CD14-positive monocyte (primary cell): Measurements from ENCODE around the gene TSNAX. TPM values are rescaled to one million over a fixed set of nuclear protein-coding genes. Genes with fewer than 3 reads are reported as not detected.

ENCODE experiments used
- DNase-seq, 3 donors: peaks; one replicate each; pipeline ENCODE4 v3.0.0-alpha.2; 2011 to 2022
- H2AFZ ChIP-seq: 2 replicates; pipeline ENCODE4 v1.6.0; 2012; ENCODE audit warnings: mild to moderate bottlenecking, low read depth, low read length, inconsistent platforms; ENCODE audit not compliant: insufficient read depth, poor library complexity, severe bottlenecking
- H3K27ac ChIP-seq, 2 donors: 1 replicate in 1 of 2; 2 replicates in 1 of 2; pipeline ENCODE4 v1.5.1; 2012 to 2013; ENCODE audit warnings: low read length in 2 of 2, control low read depth in 1 of 2, inconsistent platforms in 1 of 2, low read depth in 1 of 2, mild to moderate bottlenecking in 1 of 2
- H3K27me3 ChIP-seq, 2 donors: one replicate each; pipeline versions ENCODE4 v1.6.0 to v1.6.1; 2011 to 2013; ENCODE audit warnings: low read length in 2 of 2; ENCODE audit not compliant: control insufficient read depth in 2 of 2, insufficient read depth in 2 of 2
- H3K36me3 ChIP-seq, 2 donors: replicated peaks in 1 of 2; 1 replicate in 1 of 2; 2 replicates in 1 of 2; pipeline versions ENCODE4 v1.5.1 to v1.6.1; 2012 to 2013; ENCODE audit warnings: low read length in 2 of 2, control low read depth in 1 of 2, inconsistent platforms in 1 of 2, mild to moderate bottlenecking in 1 of 2; ENCODE audit not compliant: insufficient read depth in 2 of 2, control insufficient read depth in 1 of 2
- H3K4me1 ChIP-seq, 2 donors: 1 replicate in 1 of 2; 2 replicates in 1 of 2; pipeline versions ENCODE4 v1.5.1 to v1.6.1; 2012 to 2013; ENCODE audit warnings: low read length in 2 of 2, control low read depth in 1 of 2, inconsistent platforms in 1 of 2, mild to moderate bottlenecking in 1 of 2, moderate library complexity in 1 of 2; ENCODE audit not compliant: insufficient read depth in 2 of 2, control insufficient read depth in 1 of 2
- H3K4me2 ChIP-seq: replicated peaks from 2 replicates; pipeline ENCODE3; 2012; ENCODE audit warnings: low read length, moderate library complexity, mild to moderate bottlenecking; ENCODE audit not compliant: poor library complexity, severe bottlenecking; ENCODE audit errors: extremely low read depth
- H3K4me3 ChIP-seq, 3 experiments: fragments of 200-600 bp in 1 of 3; sonication (generic) in 1 of 3; replicated peaks in 1 of 3; 1 replicate in 2 of 3; 2 replicates in 1 of 3; pipeline ENCODE4 v1.5.1; 2011 to 2013; ENCODE audit warnings: low read length in 3 of 3, mild to moderate bottlenecking in 3 of 3, control low read depth in 2 of 3, low read depth in 2 of 3, inconsistent platforms in 1 of 3, moderate library complexity in 1 of 3
- H3K79me2 ChIP-seq: 2 replicates; pipeline ENCODE4 v1.6.0; 2012; ENCODE audit warnings: mild to moderate bottlenecking, control low read depth, inconsistent platforms, low read length, moderate library complexity; ENCODE audit not compliant: insufficient read depth
- H3K9ac ChIP-seq: 2 replicates; pipeline ENCODE4 v1.6.0; 2017; ENCODE audit warnings: low read length, mild to moderate bottlenecking; ENCODE audit not compliant: insufficient read depth, poor library complexity, severe bottlenecking
- H3K9me3 ChIP-seq, 2 donors: replicated peaks in 1 of 2; 1 replicate in 1 of 2; 2 replicates in 1 of 2; pipeline versions ENCODE4 v1.5.1 to v1.6.1; 2012 to 2013; ENCODE audit warnings: low read length in 2 of 2, control low read depth in 1 of 2; ENCODE audit not compliant: control insufficient read depth in 1 of 2, insufficient read depth in 1 of 2
- H4K20me1 ChIP-seq: 2 replicates; pipeline ENCODE4 v1.6.0; 2012; ENCODE audit warnings: mild to moderate bottlenecking, low read length, control low read depth, moderate library complexity; ENCODE audit not compliant: insufficient read depth
- H3K27ac Mint-ChIP-seq, 7 donors: one replicate each; pipeline ENCODE4 v1.8.0; 2020; ENCODE audit warnings: mild to moderate bottlenecking in 7 of 7, mixed read lengths in 7 of 7, moderate library complexity in 6 of 7, inconsistent platforms in 2 of 7
- H3K27me3 Mint-ChIP-seq, 3 donors: one replicate each; pipeline ENCODE4 v1.8.0; 2021 to 2022; ENCODE audit warnings: low read depth in 3 of 3, mild to moderate bottlenecking in 3 of 3, mixed read lengths in 3 of 3, moderate library complexity in 3 of 3, inconsistent platforms in 1 of 3
- H3K36me3 Mint-ChIP-seq, 2 donors: one replicate each; pipeline ENCODE4 v1.8.0; 2020; ENCODE audit warnings: mixed read lengths in 2 of 2, inconsistent platforms in 1 of 2, mild to moderate bottlenecking in 1 of 2
- H3K4me1 Mint-ChIP-seq: one replicate; pipeline ENCODE4 v1.8.0; 2020; ENCODE audit warnings: mild to moderate bottlenecking, mixed read lengths
- H3K4me3 Mint-ChIP-seq, 2 donors: one replicate each; pipeline ENCODE4 v1.8.0; 2020; ENCODE audit warnings: mild to moderate bottlenecking in 2 of 2, mixed read lengths in 2 of 2, moderate library complexity in 1 of 2
- H3K9me3 Mint-ChIP-seq, 7 donors: one replicate each; pipeline ENCODE4 v1.8.0; 2020 to 2022; ENCODE audit warnings: mixed read lengths in 7 of 7, mild to moderate bottlenecking in 6 of 7, moderate library complexity in 6 of 7, inconsistent platforms in 2 of 7
- CTCF ChIP-seq: fragments of 200-600 bp; IDR thresholded peaks from one replicate; pipeline ENCODE4 v1.8.0; 2022; ENCODE audit warnings: antibody characterized with exemption, mild to moderate bottlenecking
- WGBS: methylation state at CpG from one replicate; pipeline ENCODE4 v1.1.5; 2013; ENCODE audit warnings: missing lambda C conversion rate; ENCODE audit not compliant: insufficient coverage; 5-methylcytosine and 5-hydroxymethylcytosine counted together
- intact Hi-C, 2 donors: fragments of 100-400 bp; cut with micrococcal nuclease; formaldehyde crosslinking; loops; one replicate each; pipeline versions ENCODE4 v1.15.0 to v1.15.1; 2023
- polyA plus RNA-seq, 3 donors: library from polyadenylated mRNA; depleted of rRNA in 1 of 3; unstranded in 2 of 3; stranded (reverse) in 1 of 3; fragments of 300-500 nt in 2 of 3; fragments of >200 nt in 1 of 3; fragmentation: Illumina TruSeq in 2 of 3; gene quantifications; 1 replicate in 2 of 3; 2 replicates in 1 of 3; pipeline ENCODE4 v1.2.3, GENCODE V29; 2012 to 2021

TSNAX gene
- polyA plus RNA-seq, 3 donors = 15.6 to 86.9 (median 82.0) TPM

GRCh38 chr1:231508941-231509340 lies 19.5 kb upstream of the TSNAX start:
- Mint-ChIP-seq H3K9me3 (peaks cover 0 to 4% (median 2%) of the 10 kb centered on the region in 7 donors), H3K4me1 (peaks cover 6% of the 10 kb centered on the region)
- no CpG with 5 or more reads among the region's 6 CpGs for WGBS

GRCh38 chr1:231512147-231512698 lies 16.2 kb upstream of the TSNAX start:
- peak in 1 of 3 donors; percentile 12 for DNase-seq
- no peak overlapping the region for H3K4me3 ChIP-seq
- H4K20me1 ChIP-seq = no peaks in the 10 kb centered on the region
- no peak for TF ChIP-seq CTCF
- peaks cover 17% of the 10 kb centered on the region in 2 donors for H3K4me1 ChIP-seq
- no peaks in the 10 kb centered on the region for H3K9me3 ChIP-seq
- Mint-ChIP-seq H3K4me1 (peaks cover 22% of the 10 kb centered on the region), H3K36me3 (peaks cover 0 to 2% of the 10 kb centered on the region in 2 donors), H3K27ac (no peak overlapping the region), H3K27me3 (peaks cover 1 to 6% (median 2%) of the 10 kb centered on the region in 3 donors), H3K9me3 (peaks cover 0 to 3% (median 0%) of the 10 kb centered on the region in 7 donors), H3K4me3 (peak overlapping the region in 1 of 2 donors; percentile 46)
- no peaks in the 10 kb centered on the region for H3K27me3 ChIP-seq
- no peak overlapping the region for H3K9ac ChIP-seq
- H3K79me2 ChIP-seq = no peaks in the 10 kb centered on the region
- H3K27ac ChIP-seq = no peak overlapping the region
- 54% methylated on average over 1 of the region's 2 CpGs for WGBS
- no peak overlapping the region for H2AFZ ChIP-seq
- no peaks in the 10 kb centered on the region for H3K36me3 ChIP-seq
- intact Hi-C loops = no loop called here
- no peak overlapping the region for H3K4me2 ChIP-seq

More at GRCh38 chr1:231508941-231509340, 19.5 kb upstream of the TSNAX start:
- intact Hi-C loops = no loop called here
- H4K20me1 ChIP-seq = no peaks in the 10 kb centered on the region
- no peak overlapping the region for H3K4me2 ChIP-seq
- DNase-seq = no peak
- no peaks in the 10 kb centered on the region for H3K79me2 ChIP-seq
- H3K27me3 ChIP-seq = no peaks in the 10 kb centered on the region
- no peak overlapping the region for H3K9ac ChIP-seq
- no peaks in the 10 kb centered on the region for H3K36me3 ChIP-seq
- no peak overlapping the region for H3K27ac ChIP-seq
- H3K9me3 ChIP-seq = no peaks in the 10 kb centered on the region
- Mint-ChIP-seq H3K27me3 (peaks cover 4 to 10% (median 6%) of the 10 kb centered on the region in 3 donors), H3K27ac (no peak overlapping the region), H3K36me3 (no peaks in the 10 kb centered on the region), H3K4me3 (no peak overlapping the region)
- no peak overlapping the region for H2AFZ ChIP-seq
- no peak for TF ChIP-seq CTCF
- no peak overlapping the region for H3K4me3 ChIP-seq
- no peaks in the 10 kb centered on the region for H3K4me1 ChIP-seq
